Activated CD4-positive, alpha-beta T cell treated with anti-CD3 and anti-CD28 coated beads, Interleukin-2, amount 10 ng/mL, durations not matched to agents 24 days and 14 days (primary cell): ENCODE results near the gene AGR2. TPM values are rescaled to one million over a fixed set of nuclear protein-coding genes. Genes with fewer than 3 reads are reported as not detected.
"Not testable (repeated sequence)": the region's sequence is repeated elsewhere in the genome, so short reads cannot be mapped to it uniquely, and the experiment has no call there.

ENCODE experiments used
- DNase-seq: peaks from one replicate; pipeline ENCODE4 v3.0.0; 2022
- H3K27ac Mint-ChIP-seq: one replicate; pipeline ENCODE4 v1.8.0; 2022; ENCODE audit warnings: mild to moderate bottlenecking, mixed read lengths
- H3K27me3 Mint-ChIP-seq: one replicate; pipeline ENCODE4 v1.8.0; 2022; ENCODE audit warnings: mixed read lengths
- H3K36me3 Mint-ChIP-seq: one replicate; pipeline ENCODE4 v1.8.0; 2022; ENCODE audit warnings: low read depth, mild to moderate bottlenecking, mixed read lengths
- H3K4me1 Mint-ChIP-seq: one replicate; pipeline ENCODE4 v1.8.0; 2021; ENCODE audit warnings: mixed read lengths
- H3K4me3 Mint-ChIP-seq: one replicate; pipeline ENCODE4 v1.8.0; 2022; ENCODE audit warnings: mild to moderate bottlenecking, moderate library complexity, mixed read lengths
- H3K9me3 Mint-ChIP-seq: one replicate; pipeline ENCODE4 v1.8.0; 2021; ENCODE audit warnings: mixed read lengths
- intact Hi-C: fragments of 100-400 bp; cut with micrococcal nuclease; formaldehyde crosslinking; loops from one replicate; pipeline ENCODE4 v1.15.1; 2023
- total RNA-seq: library from RNA; stranded (reverse); gene quantifications from 2 replicates; pipeline ENCODE4 v1.2.3, GENCODE V29; 2022

AGR2 gene
- total RNA-seq, result not detected in 2 replicates

GRCh38 chr7:16804674-16805439 is at the start of gene AGR2:
TSS of gene AGR2 (minus strand) at chr7:16804999. CDS start at chr7:16801796, 3,203 bp downstream.
- no peak for DNase-seq
- H3K27me3 Mint-ChIP-seq, result peaks cover 14% of the 10 kb centered on the region
- H3K4me3 Mint-ChIP-seq, result no peak within 1 kb of the TSS
- no peaks in the 10 kb centered on the region for H3K36me3 Mint-ChIP-seq
- no peaks in the 10 kb centered on the region for H3K4me1 Mint-ChIP-seq
- H3K9me3 Mint-ChIP-seq, result no peaks in the 10 kb centered on the region
- intact Hi-C loops, result no loop called here
- no peak within 1 kb of the TSS for H3K27ac Mint-ChIP-seq

DNA sequence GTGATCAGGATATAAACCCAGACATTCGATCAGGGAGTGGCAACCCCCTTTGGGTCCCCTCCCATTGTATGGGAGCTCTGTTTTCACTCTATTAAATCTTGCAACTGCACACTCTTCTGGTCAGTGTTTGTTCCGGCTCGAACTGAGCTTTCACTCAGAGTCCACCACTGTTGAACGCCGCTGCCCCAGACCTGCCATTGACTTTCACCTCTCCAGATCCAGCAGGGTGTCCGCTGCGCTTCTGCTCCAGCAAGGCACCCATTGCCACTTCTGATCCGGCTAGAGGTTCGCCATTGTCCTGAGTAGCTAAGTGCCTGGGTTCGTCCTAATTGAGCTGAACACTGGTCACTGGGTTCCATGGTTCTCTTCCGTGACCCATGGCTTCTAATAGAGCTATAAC is 48.4 kb upstream of the AGR2 start:
- H3K36me3 Mint-ChIP-seq, DNase-seq, H3K27ac Mint-ChIP-seq, H3K4me3 Mint-ChIP-seq, intact Hi-C loops, H3K9me3 Mint-ChIP-seq, H3K4me1 Mint-ChIP-seq: not testable (repeated sequence)
- H3K27me3 Mint-ChIP-seq, result peaks cover 22% of the 10 kb centered on the region

- Mint-ChIP-seq H3K9me3 (no peaks in the 10 kb centered on the region), H3K4me3 (no peak overlapping the region), H3K36me3 (no peaks in the 10 kb centered on the region), H3K27ac (no peak overlapping the region), H3K27me3 (peaks cover 22% of the 10 kb centered on the region), H3K4me1 (no peaks in the 10 kb centered on the region)
- no peak for DNase-seq
- intact Hi-C loops, result no loop called here
Measured at GRCh38 chr7:16851829-16852228, 47.0 kb upstream of the AGR2 start.

DNA sequence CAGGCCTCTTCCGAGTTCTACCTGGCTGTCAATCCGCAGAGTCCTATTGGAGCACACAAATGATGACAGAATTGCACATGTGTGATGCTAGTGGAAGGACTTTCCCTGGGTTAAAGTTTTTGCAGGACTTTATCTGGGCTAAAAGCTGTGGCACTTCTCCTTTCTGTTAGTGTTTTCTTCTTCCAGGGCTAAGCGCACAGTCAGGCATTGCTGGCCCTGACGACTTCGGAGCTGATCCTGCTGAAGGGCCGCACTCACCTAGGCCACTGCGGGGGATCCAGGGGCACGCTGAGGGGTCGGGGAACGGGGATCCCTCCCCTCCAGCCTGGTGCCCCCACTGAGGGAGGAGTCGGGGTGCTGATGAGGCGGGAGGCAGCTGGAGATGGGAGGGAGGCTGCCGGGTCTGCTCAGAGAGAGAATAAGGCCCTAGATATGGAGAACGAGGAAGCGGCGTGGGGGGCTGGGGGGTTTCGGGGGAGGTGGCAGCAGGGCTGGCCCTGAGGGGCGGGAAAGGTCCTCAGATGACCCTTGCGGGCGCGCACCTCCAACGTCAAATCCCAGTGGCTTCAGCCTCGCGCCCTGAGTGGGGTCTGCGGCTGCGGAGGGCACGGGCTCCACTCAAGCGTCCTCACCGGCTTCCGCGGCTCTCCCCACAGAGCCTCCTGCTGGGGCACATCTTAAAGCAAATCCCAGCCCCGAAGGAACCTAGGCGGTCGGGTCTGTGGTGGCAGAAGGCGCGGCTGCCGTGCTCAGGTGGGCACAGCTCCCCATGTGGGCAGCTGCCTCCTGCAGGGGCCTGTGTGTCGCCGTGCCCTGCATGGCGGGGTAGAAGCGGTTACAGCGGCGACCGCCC is 46.0 kb upstream of the AGR2 start:
- Mint-ChIP-seq H3K4me1 (no peaks in the 10 kb centered on the region), H3K4me3 (no peak overlapping the region), H3K27me3 (peaks cover 27% of the 10 kb centered on the region)

DNA sequence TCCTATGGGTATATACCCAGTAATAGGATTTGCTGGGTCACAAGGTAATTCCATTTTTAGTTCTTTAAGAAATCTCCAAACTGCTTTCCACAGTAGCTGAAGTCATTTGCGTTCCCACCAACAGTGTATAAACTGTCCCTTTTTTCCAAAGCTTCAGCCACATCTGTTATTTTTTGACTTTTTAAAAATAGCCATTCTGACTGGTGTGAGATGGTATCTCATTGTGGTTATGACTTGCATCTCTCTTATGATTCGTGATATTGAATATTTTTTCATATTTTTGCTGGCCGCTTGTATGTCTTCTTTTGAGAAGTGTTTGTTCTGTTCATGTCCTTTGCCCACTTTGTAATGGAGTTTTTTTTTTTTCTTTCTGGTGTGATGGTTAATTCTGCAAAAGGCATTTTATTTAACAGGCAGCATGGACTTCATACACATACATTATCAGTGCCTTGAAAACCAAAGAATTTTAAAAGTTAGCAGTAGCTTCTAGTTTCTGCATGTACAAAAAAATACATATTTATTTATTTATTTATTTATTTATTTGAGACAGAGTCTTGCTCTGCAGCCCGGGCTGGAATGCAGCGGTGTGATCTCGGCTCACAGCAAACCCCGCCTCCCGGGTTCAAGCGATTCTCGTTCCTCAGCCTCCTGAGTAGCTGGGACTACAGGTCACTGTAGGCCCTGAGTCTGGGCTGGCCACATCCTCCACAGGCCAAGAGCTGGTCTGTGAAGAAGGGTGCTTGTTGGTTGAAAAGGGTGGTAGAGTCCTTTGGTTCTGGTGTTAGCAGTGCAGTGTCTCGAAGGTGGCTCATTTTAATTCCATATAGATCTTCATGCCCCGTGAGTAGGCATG is 44.7 kb upstream of the AGR2 start:
- H3K4me1 Mint-ChIP-seq, result no peaks in the 10 kb centered on the region
- intact Hi-C loops, result no loop called here
- H3K27me3 Mint-ChIP-seq, result peaks cover 29% of the 10 kb centered on the region
- no peak for DNase-seq
- H3K36me3 Mint-ChIP-seq, result no peaks in the 10 kb centered on the region
- H3K9me3 Mint-ChIP-seq, result no peaks in the 10 kb centered on the region
- H3K4me3 Mint-ChIP-seq, result no peak overlapping the region
- H3K27ac Mint-ChIP-seq, result no peak overlapping the region

More for the DNA sequence above, 46.0 kb upstream of the AGR2 start:
- Mint-ChIP-seq H3K9me3 (no peaks in the 10 kb centered on the region), H3K27ac (no peak overlapping the region), H3K36me3 (no peaks in the 10 kb centered on the region)
- DNase-seq, result no peak
- intact Hi-C loops, result no loop called here

- Mint-ChIP-seq H3K36me3 (no peaks in the 10 kb centered on the region), H3K4me1 (no peaks in the 10 kb centered on the region), H3K27ac (no peak overlapping the region), H3K4me3 (no peak overlapping the region), H3K27me3 (peaks cover 27% of the 10 kb centered on the region), H3K9me3 (no peaks in the 10 kb centered on the region)
- intact Hi-C loops, result no loop called here
- no peak for DNase-seq
Measured at GRCh38 chr7:16847381-16847860, 42.6 kb upstream of the AGR2 start.

- peaks cover 22% of the 10 kb centered on the region for H3K27me3 Mint-ChIP-seq
- intact Hi-C loops, result no loop called here
Measured at GRCh38 chr7:16846601-16847165, 41.9 kb upstream of the AGR2 start.

GRCh38 chr7:16845746-16846145 is 40.9 kb upstream of the AGR2 start:
- no peaks in the 10 kb centered on the region for H3K9me3 Mint-ChIP-seq
- peaks cover 20% of the 10 kb centered on the region for H3K27me3 Mint-ChIP-seq
- H3K4me1 Mint-ChIP-seq, result no peaks in the 10 kb centered on the region
- intact Hi-C loops, result no loop called here
- H3K36me3 Mint-ChIP-seq, result no peaks in the 10 kb centered on the region
- no peak overlapping the region for H3K4me3 Mint-ChIP-seq
- no peak for DNase-seq
- H3K27ac Mint-ChIP-seq, result no peak overlapping the region

More at GRCh38 chr7:16846601-16847165, 41.9 kb upstream of the AGR2 start:
- Mint-ChIP-seq H3K4me3 (no peak overlapping the region), H3K4me1 (no peaks in the 10 kb centered on the region), H3K9me3 (no peaks in the 10 kb centered on the region), H3K27ac (no peak overlapping the region), H3K36me3 (no peaks in the 10 kb centered on the region)
- DNase-seq, result no peak

DNA sequence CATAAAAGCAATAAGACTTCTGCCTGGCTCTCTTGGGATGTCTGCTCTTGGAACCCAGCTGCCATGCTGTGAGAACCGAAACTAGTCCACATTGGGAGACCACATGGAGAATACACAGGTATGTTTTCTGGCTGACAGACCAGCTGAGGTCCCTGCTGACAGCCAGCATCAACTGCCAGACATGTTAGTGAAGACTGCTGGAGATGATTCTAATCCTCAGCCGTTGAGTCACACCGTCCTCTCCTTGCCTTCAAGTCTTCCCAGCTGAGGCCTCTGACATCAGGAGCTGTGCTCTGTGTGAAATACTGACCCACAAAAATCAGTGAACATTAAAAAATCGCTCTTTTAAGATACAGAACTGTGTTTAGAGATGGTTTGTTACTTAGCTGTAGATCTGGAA is 36.9 kb upstream of the AGR2 start:
- DNase-seq, result no peak
- no peaks in the 10 kb centered on the region for H3K36me3 Mint-ChIP-seq
- no peaks in the 10 kb centered on the region for H3K4me1 Mint-ChIP-seq
- no peak overlapping the region for H3K27ac Mint-ChIP-seq
- intact Hi-C loops, result no loop called here
- peaks cover 14% of the 10 kb centered on the region for H3K27me3 Mint-ChIP-seq
- no peak overlapping the region for H3K4me3 Mint-ChIP-seq
- no peaks in the 10 kb centered on the region for H3K9me3 Mint-ChIP-seq

DNA sequence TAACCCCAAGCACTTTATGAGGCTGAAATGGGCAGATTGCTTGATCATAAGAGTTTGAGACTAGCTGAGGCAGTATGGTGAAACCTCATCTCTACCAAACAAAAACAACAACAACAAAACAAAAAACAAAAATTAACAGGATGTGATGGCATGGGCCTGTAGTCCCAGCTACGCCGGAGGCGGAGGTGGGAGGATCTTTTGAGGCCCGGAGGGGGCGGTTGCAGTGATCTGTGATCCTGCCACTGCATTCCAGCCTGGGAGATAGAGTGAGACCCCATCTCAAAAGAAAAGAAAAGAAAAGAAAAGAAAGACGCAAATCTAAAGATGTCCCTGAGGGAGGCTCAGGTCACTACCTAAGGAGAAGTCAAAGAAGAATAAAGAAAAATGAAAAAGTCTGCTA is 35.3 kb upstream of the AGR2 start:
- Mint-ChIP-seq H3K4me3 (no peak overlapping the region), H3K36me3 (no peaks in the 10 kb centered on the region), H3K27me3 (peaks cover 8% of the 10 kb centered on the region), H3K4me1 (no peaks in the 10 kb centered on the region), H3K27ac (no peak overlapping the region), H3K9me3 (no peaks in the 10 kb centered on the region)
- intact Hi-C loops, result no loop called here
- DNase-seq, result no peak

GRCh38 chr7:16839646-16840045 is 34.8 kb upstream of the AGR2 start:
- Mint-ChIP-seq H3K36me3 (no peaks in the 10 kb centered on the region), H3K27ac (no peak overlapping the region), H3K4me1 (no peaks in the 10 kb centered on the region), H3K27me3 (peaks cover 8% of the 10 kb centered on the region), H3K4me3 (no peak overlapping the region), H3K9me3 (no peaks in the 10 kb centered on the region)
- no peak for DNase-seq
- intact Hi-C loops, result no loop called here

DNA sequence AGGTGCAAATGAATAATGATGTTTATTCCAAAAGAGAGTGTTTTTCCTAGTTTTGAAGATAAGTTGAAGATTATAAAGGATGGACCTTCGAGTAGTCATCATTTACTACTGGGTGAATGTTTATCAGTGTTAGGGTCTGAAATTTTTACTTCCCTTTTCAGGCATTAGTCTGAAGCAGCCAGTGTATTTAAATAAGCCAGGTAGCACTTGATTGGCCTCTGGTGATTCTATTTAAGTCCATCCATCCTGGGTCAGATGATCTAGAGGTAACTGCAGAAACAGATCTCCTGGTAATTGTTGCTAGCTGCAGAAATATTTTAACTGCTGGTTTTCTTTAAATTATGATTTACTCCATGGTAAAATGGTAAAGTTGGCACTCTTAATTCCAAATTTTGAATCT is 34.1 kb upstream of the AGR2 start:
- intact Hi-C loops, result no loop called here
- Mint-ChIP-seq H3K9me3 (no peaks in the 10 kb centered on the region), H3K4me1 (no peaks in the 10 kb centered on the region), H3K27me3 (peaks cover 10% of the 10 kb centered on the region), H3K4me3 (no peak overlapping the region), H3K27ac (no peak overlapping the region), H3K36me3 (no peaks in the 10 kb centered on the region)
- DNase-seq, result no peak

DNA sequence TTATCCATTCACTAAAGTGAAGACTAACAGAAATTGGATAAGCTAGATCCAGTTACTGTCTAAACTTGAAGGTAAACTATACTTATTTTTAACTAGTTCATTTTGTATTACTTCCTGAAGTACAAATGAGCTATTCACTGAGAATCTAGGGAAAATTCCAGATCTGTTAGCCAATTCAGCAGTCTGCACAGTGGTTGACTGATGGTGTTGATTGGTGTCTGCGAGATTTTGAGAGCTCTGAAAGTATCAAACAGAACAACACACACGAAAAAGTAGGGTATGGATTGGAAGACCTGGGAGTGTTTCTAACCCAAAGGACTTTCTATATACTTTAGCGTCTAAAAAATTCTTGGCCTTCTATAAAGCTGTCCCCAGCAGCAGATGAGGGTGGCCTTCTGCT is 33.6 kb upstream of the AGR2 start:
- peaks cover 10% of the 10 kb centered on the region for H3K27me3 Mint-ChIP-seq
- no peak for DNase-seq
- no peaks in the 10 kb centered on the region for H3K4me1 Mint-ChIP-seq
- H3K36me3 Mint-ChIP-seq, result no peaks in the 10 kb centered on the region
- H3K27ac Mint-ChIP-seq, result no peak overlapping the region
- no peak overlapping the region for H3K4me3 Mint-ChIP-seq
- intact Hi-C loops, result no loop called here
- H3K9me3 Mint-ChIP-seq, result no peaks in the 10 kb centered on the region
